Left lung (tissue), 10 donors: ENCODE results near the gene KIAA0513. TPM values are rescaled to one million over a fixed set of nuclear protein-coding genes. Genes with fewer than 3 reads are reported as not detected.

Experiments used
- ATAC-seq: fragments of 200-7000 bp; cut with Tn5 transposase; one replicate; pipeline ENCODE4 v1.9.1; 2020; ENCODE audit warnings: moderate library complexity
- DNase-seq, 4 donors: peaks; one replicate each; pipeline ENCODE4 v3.0.0-alpha.2; 2013 to 2020
- H3K27ac ChIP-seq, 2 donors: fragments of 200-600 bp; sonication (generic) in 1 of 2; one replicate each; pipeline versions ENCODE4 v1.5.0 to v1.8.0; 2020 to 2021
- H3K27me3 ChIP-seq, 2 donors: fragments of 200-600 bp; sonication (generic) in 1 of 2; one replicate each; pipeline versions ENCODE4 v1.5.0 to v1.8.0; 2020 to 2021
- H3K36me3 ChIP-seq, 2 donors: fragments of 200-600 bp; sonication (generic) in 1 of 2; one replicate each; pipeline versions ENCODE4 v1.5.0 to v1.8.0; 2020 to 2021
- H3K4me1 ChIP-seq, 2 donors: fragments of 200-600 bp; one replicate each; pipeline ENCODE4 v1.8.0; 2021
- H3K4me3 ChIP-seq, 2 donors: fragments of 200-600 bp; sonication (generic) in 1 of 2; one replicate each; pipeline versions ENCODE4 v1.5.0 to v1.8.0; 2020 to 2021; ENCODE audit warnings: mild to moderate bottlenecking in 1 of 2
- H3K9me3 ChIP-seq, 2 donors: fragments of 200-600 bp; sonication (generic) in 1 of 2; one replicate each; pipeline versions ENCODE4 v1.5.0 to v1.8.0; 2020 to 2021
- CTCF ChIP-seq, 2 donors: fragments of 200-600 bp; sonication (generic) in 1 of 2; IDR thresholded peaks; one replicate each; pipeline versions ENCODE4 v1.5.0 to v1.8.0; 2021; ENCODE audit warnings: antibody characterized with exemption in 2 of 2
- intact Hi-C, 2 donors: fragments of 100-400 bp; cut with DNase I; formaldehyde crosslinking; loops; one replicate each; pipeline versions ENCODE4 v1.11.2 to v1.14.2; 2022
- polyA plus RNA-seq, 6 donors: library from polyadenylated mRNA; unstranded; fragments of 120-200 nt; gene quantifications; one replicate each; pipeline ENCODE4 v1.2.1, GENCODE V29; 2013; ENCODE audit not compliant: insufficient read length in 6 of 6
- total RNA-seq, 2 donors: library from RNA; stranded (reverse); fragmentation: NEBNext Ultra II Directional; extraction: Animal tissue kit (Norgen Biotek cat#: 25700); gene quantifications; one replicate each; pipeline ENCODE4 v1.2.1, GENCODE V29; 2021
- donor health status: DM: no; HTN: yes; CAD: no.
- donor health status: DM: no; HTN: no; CAD: no.

The KIAA0513 gene
- total and polyA plus RNA-seq, 8 donors = 4.4 to 31.7 (median 7.6) TPM

GRCh38 chr16:85083051-85083639 is 55.5 kb downstream of the KIAA0513 start:
- no peak for DNase-seq
- Histone ChIP-seq H3K9me3 (no peaks in the 10 kb centered on the region), H3K4me1 (peaks cover 0 to 21% of the 10 kb centered on the region in 2 donors), H3K27ac (no peak overlapping the region), H3K27me3 (peaks cover 0 to 6% of the 10 kb centered on the region in 2 donors), H3K36me3 (peaks cover 0 to 71% of the 10 kb centered on the region in 2 donors), H3K4me3 (no peak overlapping the region)
- no peak for TF ChIP-seq CTCF (IDR thresholded peaks at IDR 0.05)
- ATAC-seq = no peak
- intact Hi-C loops = no loop called here

- ATAC-seq (no peak), DNase-seq (no peak)
- no peak overlapping the region for H3K4me3 ChIP-seq
- peaks cover 5 to 28% of the 10 kb centered on the region in 2 donors for H3K4me1 ChIP-seq
- no peak overlapping the region for H3K27ac ChIP-seq
- H3K27me3 ChIP-seq = peaks cover 0 to 6% of the 10 kb centered on the region in 2 donors
- no peak for TF ChIP-seq CTCF (IDR thresholded peaks at IDR 0.05)
- intact Hi-C loops = no loop called here
- H3K36me3 ChIP-seq = peaks cover 0 to 71% of the 10 kb centered on the region in 2 donors
- H3K9me3 ChIP-seq = no peaks in the 10 kb centered on the region
Observed at GRCh38 chr16:85084841-85085510, 57.4 kb downstream of the KIAA0513 start.

- no peak overlapping the region for H3K4me3 ChIP-seq
- TF ChIP-seq CTCF (IDR thresholded peaks at IDR 0.05) = no peak
- H3K27ac ChIP-seq = no peak overlapping the region
- peak in 1 of 4 donors; percentile 43 for DNase-seq
- H3K9me3 ChIP-seq = no peaks in the 10 kb centered on the region
- peaks cover 5 to 35% of the 10 kb centered on the region in 2 donors for H3K4me1 ChIP-seq
- intact Hi-C loops = no loop called here
- peaks cover 0 to 69% of the 10 kb centered on the region in 2 donors for H3K36me3 ChIP-seq
- H3K27me3 ChIP-seq = peaks cover 0 to 6% of the 10 kb centered on the region in 2 donors
- ATAC-seq = no peak
Observed at GRCh38 chr16:85085721-85086120, 58.1 kb downstream of the KIAA0513 start.

- Histone ChIP-seq H3K36me3 (peaks cover 0 to 60% of the 10 kb centered on the region in 2 donors), H3K4me3 (no peak overlapping the region), H3K9me3 (no peaks in the 10 kb centered on the region), H3K27me3 (peaks cover 0 to 6% of the 10 kb centered on the region in 2 donors), H3K4me1 (peaks cover 5 to 43% of the 10 kb centered on the region in 2 donors), H3K27ac (no peak overlapping the region)
- ATAC-seq = peak; percentile 54
- peak in 3 of 4 donors; percentile 51 to 81 (median 60) for DNase-seq
- intact Hi-C loops = no loop called here
- peak; percentile 55 to 74 for TF ChIP-seq CTCF (IDR thresholded peaks at IDR 0.05)
Observed at GRCh38 chr16:85086347-85087291, 59.0 kb downstream of the KIAA0513 start.
